Bone marrow (tissue), 2 donors: ENCODE measurements around the gene PCBD1.
"Not testable (repeated sequence)": the region's sequence is repeated elsewhere in the genome, so short reads cannot be mapped to it uniquely, and the experiment has no call there.

Experiments
- DNase-seq, 2 donors: peaks; one replicate each; lab custom pipeline; 2025; lab: John Stamatoyannopoulos, UW

Gene PCBD1

DNA sequence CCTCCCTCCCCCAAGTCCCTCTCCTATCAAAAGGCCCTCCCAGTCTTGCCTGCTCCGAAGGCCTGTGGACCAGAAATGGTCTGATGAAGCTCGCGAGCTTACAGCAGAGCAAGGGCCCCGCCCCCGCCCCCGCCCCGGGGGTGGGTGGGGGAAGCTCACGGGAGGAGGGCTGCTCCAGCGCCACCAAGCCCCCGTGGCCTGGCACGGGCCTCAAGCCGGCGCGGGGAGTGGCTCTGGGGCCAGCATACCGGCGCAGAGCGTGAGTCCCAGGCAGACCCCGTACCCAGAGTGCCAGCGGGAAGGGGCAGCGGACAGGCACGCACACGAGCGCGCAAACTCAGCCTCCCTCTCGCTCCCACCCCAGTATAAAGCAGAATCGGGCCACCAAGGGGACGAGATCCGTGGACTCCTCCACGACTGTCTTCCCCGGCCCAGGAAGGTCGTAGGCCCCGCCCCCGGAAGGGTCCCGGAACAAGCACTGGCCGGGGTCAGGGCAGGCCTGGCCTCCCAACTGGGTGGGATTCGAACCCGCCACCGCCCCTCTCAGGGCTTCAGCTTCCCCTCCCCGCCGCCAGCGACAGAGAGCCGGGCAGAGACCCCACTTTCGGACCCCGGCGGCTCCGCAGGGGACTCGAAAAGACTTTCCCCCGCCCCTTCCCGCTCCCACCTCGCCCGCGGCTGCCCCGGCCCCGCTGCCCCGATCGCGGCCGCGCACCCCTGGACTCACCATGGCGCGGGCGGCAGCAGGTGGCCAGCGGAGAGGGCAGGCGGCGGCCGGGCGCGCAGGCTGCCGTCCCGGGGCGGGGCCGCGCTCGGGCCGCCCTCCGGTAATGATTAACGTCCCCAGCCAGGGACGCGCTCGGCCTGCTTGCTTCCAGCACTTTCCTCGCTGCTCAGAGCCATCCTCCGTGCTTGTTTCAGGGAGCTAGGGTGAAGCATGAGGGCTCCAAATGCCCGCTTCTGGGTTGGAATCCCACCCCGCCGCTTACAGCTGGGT, at the start of gene PCBD1:
Gene PCBD1, minus strand, starts transcription at position 762 of the 997 bp plus-strand sequence. Its CDS starts 32 bp downstream, at position 730.
- DNase-seq = peak; percentile 24 to 32

DNA sequence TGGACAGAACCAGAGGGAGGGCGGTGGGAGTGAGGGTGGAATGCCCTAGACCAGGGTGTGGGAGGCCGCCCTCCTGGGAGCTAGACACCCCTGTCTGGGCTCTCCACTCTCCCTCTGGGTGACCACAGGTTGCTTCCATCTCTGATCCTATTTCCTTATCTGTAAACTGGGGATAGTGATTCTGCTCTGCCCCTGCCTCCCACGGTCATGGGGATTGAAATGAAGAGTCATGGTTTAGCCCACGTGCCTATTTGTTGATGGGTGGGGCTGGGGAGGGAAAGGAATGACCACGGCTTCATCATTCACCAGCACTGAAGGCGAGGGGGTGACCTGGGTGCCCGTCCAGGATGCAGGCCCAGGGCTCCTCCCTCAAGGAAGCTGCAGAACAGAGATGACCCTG, 49.3 kb upstream of the PCBD1 start:
- no peak for DNase-seq

DNA sequence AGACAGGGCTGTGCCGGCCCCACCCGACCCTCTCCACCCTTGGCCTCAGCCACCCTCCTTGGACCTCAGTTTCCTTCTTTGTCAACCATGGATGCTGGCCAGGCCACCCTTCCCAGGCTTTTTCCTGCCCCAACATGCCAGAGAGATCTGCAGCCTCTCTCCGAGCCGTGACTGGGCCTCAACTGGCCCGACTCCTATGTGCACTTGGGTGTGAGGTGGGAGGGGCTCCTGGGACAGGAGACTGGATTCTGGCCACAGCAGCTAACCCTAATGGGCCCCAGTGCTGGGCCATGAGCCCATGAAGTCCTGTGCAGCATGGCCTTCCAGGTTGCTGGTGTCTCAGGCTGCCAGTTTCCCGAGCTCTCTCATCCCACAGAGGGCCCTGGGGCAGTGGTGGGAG, 47.7 kb upstream of the PCBD1 start:
- DNase-seq = no peak

DNA sequence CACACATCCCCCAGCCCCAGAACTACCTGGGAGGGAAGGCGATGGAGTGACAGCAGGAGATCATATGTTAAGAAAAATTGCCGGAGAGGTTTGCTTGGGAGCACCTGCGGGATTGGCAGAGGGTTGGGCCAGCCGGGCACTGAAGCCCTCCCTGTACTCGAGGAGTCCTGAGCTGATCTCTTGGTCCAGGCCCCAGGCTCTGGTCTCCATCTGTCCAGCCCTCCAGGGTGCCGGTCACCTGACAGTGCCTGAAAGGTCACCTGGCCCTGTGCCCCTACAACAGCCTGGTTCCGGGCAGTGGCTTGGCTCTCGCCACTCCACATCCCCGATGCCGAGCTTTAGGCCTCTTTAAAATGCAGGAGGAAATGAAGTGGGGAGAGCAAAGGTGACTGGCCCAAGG, 47.3 kb upstream of the PCBD1 start:
- DNase-seq = no peak

DNA sequence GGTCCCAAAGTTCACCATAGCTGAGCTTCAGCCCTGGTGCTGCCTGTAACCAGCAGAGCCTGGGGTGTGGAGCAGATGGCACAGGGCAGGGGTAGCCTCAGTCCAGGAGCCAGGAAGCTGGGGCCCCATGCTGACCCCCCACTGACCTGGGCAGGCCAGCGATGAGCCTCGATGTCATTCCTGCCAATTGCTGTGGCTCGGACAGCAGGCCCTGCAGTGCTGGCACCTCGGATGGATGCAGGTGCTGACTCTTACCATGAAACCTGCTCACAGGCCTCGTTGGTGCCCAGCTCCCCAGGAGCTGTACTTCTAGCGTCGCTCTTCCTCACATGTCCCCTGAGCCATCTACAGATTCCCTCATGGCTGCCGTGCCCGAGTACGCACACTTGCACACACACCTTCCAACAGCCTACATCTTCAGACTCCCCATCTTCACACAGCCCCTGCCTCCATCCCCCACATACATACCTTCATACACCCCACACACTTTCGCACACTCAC, 46.8 kb upstream of the PCBD1 start:
- no peak for DNase-seq

DNA sequence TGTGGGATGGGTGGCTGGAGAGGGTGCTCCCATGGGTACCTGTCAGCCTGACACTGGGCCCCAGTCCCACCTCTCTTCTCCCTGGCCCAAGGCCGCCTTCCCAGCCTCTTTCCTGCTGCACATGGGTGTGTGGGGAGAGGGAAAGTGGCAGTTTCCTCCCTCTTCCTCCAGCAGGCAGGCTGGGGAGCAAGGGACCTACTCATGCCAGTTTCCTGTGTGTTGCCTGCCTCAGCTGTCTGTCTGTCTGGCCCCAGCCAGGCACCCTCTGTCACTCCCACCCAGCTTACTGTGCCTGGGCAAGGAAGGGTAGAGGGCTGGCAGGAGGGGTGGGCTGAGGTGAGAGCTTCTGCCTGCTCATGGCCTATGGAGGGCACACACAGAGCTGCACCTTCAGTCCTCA, 46.3 kb upstream of the PCBD1 start:
- no peak for DNase-seq

DNA sequence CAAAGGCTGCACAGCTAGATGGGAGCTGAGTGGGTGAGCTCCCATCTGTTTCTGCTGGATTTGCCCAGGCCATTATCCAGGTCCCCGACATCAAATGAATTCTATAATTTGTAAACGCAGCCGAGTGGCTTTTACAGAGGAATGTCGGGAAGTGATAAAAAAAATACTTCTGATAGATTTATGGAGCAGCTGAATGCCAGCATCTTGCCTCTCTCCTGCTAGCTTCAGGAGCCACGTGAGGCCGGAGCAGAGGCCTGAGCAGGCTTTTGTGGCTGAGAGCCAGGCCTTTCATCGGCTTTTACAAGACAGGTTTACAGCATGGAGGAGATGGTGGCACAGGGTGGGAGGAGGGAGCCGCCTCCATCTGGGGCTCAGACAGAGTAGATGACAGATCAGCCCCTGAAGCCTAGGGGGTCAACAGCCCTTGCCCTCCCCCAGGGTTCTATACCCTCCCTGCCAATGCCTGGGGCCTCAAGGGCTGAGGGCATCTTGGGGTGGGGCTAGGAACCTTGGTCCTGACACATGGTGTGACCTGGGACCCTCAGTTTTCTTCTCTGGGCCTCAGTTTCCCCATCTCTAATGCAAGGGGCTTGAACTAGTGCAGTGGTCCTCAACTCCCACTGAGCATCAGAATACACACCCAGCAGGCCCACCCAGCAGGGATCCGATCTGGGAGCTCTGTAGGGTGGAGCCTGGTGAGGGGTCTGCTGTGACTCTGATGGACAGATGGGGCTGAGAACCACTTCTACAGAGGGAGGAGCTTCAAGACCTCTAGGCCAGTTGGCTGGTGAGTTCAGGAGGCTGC, 44.2 kb upstream of the PCBD1 start:
- DNase-seq = no peak

DNA sequence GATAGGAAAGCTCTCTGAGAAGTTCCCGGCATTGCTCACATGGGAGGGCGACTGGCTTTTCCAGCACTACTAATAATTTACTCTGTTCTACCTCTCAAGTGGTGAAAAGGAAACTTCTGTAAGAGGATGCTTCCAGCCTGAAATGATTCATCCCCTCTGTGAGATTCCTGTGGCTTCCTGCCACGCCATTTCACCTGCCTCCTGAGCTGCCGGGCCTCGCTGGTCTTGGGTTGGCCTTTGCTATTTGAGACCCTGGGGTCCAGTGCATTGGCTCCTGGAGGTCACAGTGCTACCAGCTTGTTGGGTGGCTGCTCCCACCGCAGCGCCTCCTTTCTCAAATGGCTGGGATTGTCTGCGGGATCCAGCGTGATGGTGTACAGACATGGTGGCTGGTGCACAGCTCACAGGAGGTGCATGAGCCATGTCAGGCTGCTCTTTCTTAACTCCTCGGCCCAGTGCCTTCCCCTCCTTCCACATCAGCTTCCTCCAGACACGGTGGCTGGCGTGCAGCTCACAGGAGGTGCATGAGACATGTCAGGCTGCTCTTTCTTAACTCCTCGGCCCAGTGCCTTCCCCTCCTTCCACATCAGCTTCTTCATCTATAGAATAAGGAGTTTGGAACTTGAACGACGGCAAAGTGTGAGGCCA, 42.9 kb upstream of the PCBD1 start:
- no peak for DNase-seq

DNA sequence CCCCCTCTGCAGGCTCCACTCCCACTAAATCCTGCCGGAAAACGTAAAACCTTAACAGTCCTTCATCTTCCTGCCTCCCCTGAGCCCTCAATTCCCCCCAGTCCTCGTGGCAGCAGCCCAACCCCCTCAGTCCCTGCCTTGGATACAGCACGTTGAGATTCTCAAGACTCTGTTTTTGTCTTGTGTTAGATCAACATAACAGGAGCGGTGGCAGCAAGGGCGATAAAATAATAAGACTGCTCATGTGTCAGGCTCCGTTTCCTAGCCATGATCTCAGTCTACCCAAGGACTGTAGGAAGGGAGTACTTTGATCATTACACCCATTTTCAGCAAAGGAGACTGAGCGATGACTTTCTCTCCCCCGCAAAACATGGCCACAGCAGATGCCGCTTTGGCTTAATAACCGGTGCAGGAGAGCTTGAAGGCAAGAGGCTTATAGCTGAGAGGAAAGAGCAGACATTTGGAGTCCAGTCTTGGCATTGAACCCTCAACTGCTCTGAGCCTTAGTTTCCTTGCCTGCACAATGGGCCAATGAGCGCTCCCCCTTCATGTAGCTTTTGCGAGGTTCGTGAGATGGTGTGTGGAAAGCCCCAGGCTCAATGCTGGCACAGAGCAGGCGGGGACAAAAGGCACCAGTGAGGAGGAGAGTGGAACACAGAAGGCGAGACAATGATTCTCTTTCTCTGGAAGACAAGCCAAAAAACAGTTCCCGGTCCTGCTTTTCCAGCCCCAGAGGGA, 42.1 kb upstream of the PCBD1 start:
- no peak for DNase-seq

DNA sequence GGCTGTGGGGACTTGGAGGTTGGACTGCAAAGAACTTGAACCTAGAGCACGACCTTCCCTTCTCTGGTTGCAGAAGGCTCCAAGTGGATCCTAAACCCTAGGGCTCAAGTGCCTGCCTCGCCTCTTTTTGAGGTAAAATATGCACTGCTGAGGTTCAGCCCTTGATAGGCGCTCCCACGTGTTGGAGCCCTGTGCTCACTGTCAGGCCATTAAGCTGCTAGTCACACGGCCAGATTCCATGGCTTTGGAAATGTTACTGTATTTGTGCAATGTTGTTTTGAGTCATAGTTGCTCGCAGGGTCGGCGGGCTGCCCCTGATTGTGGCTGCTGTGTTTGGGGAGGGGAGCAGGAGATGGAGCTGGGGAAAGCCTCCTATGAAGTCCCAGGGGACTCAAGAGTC, 39.8 kb upstream of the PCBD1 start:
- no peak for DNase-seq

DNA sequence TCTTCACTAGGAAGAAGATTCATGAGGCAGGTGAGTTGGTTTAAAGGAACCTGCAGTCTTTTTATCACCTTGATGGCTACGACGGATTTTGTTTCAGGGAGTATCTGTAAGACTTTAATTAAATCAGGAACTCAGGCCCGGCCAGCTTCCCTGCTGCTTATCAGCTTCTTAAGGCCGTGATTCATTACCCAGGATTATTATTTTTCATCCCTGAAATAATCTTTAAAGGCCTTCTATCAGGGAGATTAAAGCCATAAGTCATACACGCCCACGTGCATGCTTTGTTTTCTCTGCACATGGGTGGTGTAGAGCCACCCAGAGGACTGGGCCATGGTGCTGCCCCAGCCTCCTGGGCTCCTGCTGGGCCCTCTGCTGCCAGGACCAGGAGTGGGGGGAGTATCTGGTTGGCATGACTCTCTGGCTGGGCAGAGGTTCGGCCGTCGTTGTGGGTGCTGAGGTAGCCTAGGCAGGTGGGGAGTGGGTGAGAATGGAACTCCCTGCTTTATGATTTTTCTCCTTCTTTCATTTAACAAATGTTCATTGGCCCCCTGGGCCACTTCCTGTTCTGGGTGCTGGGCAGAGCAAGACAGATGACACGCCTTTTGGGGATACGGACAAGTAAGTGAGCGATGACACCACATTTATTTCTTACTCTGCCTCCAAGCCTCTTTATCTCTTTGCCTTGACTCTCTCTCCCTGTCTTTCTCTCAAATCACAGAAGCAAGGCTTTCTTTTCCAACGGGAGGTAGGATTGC, 39.0 kb upstream of the PCBD1 start:
- no peak for DNase-seq

DNA sequence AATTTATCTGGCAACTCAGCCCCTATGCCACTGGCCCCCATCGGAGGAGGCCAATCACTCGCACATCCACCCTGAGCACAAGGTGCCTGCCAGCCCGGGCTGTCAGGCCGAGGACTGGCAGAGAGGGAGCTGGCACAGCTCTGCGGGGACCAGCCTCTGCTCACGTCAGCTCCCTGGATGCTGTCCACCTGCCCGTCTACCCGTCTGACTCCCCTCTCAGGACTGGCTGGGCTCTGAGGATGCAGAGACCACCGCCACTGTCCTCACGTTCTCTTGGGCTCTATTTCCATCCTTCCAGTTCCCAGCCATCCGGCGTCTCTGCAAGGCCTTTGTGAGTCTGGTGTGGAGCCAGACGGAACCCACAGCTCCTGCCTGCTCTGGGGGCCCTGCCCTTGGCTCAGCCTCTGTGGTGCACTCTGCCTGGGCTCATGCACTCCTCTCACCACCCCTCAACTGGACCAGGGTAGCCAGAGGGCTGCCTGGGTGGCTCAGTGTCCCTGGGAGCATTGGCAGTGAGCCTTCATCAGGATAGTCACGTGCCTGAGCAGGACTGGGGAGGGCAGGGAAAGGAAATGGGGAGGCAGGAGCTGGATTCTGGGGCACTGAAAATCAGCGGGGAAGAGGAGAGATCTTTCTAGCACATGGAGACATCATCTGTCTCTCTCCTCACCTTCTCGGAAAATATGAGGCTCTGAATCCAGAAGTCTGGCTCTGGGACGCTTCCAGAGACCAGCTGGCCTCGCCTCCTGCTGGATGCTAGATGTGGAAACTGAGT, 38.0 kb upstream of the PCBD1 start:
- DNase-seq = no peak

DNA sequence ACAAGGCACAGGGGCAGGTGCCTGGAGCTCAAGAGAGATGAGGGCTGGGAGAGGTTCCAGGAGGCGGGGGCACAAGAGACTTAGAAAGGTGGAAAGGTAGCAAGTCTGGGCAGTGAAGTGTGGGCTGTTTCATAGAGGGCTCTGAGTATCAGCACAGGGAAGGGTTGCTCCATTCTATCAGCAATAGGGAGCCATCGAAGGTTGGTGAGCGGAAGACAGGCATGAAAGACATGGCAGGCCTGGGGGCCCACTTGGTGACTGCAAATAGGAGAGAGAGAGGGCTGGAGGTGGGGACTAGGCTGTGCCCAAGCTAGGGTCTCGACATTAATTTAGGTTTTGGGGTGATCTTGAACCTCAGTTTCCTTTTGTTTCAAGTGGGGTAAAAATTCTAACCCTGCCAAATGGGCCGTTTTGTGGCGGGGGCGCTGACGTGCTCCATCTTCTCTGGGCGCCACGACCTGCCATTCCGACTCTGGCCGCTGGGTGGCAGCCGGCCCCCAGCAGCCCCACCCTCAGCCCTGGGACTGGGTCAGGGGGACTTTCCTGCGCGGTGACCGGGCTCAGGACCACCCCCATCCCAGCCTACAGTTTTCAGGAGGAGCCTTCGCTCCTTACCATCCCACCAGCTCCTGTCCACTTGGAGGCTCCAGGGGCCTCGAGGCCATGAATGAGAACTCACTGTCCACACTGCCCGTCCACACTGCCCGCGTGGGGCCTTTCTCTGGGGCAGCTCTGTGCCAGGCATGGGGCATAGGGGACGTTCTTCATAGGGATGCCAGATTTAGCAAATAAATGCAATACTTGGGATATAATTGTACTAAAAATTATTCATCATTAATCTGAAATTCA, 37.2 kb upstream of the PCBD1 start:
- DNase-seq = peak; percentile 2 to 11

DNA sequence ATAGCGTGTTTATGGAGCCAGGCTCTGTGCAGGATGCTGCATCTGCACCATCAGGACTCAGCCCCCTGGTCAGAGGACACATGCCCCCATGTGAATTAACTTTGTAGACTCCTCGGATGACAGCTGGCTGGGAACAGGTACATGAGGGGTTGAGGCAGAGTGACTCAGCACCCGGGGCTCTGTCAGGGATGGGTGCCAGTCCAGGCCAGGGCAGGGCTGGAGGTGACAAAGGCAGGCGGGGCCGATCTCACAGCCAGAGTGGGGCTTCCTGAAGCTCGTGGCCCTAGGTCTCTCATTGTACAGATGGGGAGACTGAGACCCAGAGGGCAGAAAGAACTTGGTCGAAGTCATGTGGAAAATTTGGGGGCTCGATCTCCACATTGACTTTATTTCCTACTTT, 35.3 kb upstream of the PCBD1 start:
- no peak for DNase-seq

DNA sequence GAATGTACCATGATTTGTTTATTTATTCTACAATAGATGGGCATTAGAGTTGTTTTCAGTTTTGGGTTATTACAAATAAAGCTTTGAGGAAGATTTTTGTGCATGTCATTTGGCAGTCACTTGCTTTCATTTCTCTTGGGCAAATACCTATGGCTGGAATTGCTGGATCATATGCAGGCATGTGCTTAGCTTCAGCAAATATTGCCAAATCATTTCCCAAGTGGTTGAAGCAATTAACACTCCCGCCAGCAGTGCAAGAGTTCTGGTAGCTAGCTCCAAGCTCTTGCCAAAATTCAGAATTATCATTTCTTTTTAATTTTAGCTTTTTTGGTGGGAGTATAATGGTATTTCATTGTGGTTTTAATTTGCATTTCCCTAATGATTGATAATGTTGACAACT, 32.9 kb upstream of the PCBD1 start:
- no peak for DNase-seq

DNA sequence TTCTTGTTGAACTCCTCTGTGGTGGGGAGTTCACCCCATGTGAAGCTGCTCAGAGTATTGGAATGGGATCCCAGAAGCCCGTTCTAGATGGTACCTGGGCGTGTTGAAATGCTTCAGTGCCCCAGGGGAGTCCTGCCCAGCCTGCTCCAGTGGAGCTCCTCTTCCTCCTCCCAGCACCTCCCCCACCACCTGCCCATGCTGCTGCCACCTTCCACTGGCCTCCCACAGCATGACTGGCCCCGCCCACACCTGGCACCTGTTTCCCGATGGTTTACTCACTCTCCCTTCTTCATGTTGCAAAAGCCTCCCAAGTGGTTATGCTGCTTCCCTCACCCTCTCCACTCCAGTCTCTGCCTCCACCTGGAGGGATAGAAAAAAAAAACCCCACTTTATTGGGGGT, 32.2 kb upstream of the PCBD1 start:
- no peak for DNase-seq

DNA sequence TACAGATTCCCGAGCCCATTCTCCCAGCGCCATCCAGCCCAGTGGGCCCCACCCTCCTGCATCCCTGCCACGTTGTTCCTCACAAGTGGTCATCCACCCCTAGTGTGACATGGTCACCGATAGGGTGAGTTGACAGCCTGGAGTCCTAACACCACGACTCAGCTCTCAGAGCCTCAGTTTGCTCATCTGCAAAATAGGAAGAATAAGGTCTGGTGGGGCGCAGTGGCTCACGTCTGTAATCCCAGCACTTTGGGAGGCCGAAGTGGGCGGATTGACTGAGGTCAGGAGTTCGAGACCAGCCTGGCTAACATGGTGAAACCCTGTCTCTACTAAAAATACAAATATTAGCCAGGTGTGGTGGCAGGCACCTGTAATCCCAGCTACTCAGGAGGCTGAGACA, 31.5 kb upstream of the PCBD1 start:
- DNase-seq = not testable (repeated sequence)

DNA sequence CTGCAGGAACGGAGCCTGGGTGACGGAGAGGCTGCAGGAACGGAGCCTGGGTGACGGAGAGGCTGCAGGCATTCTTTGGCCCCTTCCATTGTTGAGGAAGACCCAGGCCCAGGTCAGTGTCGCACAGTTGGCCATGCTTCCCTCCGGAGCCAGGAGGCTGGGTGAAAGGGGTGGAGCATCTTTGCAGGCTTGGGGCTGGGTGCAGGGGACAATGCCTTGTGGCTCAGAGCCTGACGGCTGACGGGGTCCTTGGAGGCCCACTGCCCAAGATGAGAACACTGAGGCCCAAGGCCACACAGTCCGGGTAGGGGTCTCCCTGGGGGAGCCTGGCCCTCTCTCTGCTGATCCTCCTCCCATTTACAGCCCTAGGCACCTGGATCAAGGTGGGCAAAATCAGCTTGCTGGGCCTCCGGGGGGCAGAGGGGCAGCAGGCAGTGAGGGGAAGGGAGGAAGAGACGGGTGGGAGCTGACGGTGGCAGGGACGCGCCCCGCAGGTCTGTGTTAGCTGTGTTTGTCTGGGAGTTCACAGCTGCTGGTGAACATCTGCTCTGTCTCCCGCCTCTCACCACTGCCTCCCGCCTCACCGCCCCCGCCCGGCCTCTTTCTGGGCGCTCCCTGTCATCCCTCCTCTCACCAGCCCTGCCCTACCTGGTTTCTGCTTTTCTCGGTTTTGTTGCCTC, 30.6 kb upstream of the PCBD1 start:
- DNase-seq = no peak

DNA sequence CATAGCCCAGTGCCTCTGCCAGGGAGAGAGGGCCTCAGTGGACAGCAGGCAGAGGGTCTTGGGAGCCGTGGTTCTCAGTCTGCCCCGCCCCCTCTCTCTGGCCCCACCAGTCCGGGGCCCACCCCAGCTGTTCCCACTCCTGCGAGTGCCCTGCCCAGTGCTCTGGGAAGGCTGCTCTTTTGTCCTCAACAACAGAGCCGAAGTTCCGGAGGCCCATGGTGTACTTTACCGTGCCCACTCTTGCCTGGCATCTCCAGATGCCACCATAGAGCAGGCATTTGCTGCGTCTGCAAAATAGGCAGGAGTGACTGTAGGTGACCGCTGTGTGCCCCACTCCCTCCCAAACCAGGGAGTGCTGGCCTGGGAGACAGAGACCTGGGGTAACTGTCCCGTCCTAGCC, 29.3 kb upstream of the PCBD1 start:
- no peak for DNase-seq
